ENCODE results near the gene MRPL20.

GRCh38 chr1:1428174-1428573 is 21.1 kb upstream of the MRPL20 start:
- no peak for TF ChIP-seq CTCF (IDR thresholded peaks at IDR 0.05; ENCODE audit: low read length)
- TF ChIP-seq EZH2 (IDR thresholded peaks at IDR 0.05; ENCODE audit: borderline replicate concordance, low read length), result no peak

All from OCI-LY1 (cell line).